Keratinocyte (primary cell): Measurements from ENCODE around the gene WDR93. TPM values are rescaled to one million over a fixed set of nuclear protein-coding genes. Genes with fewer than 3 reads are reported as not detected.

Experiments
- DNase-seq: peaks from one replicate; pipeline ENCODE4 v3.0.0-alpha.2; 2011; ENCODE audit warnings: low read depth, missing footprints, low spot score
- FAIRE-seq: peaks from 2 replicates; lab custom pipeline; 2011; peaks lifted over from hg19 to GRCh38; lab: Jason Lieb, UNC
- H2AFZ ChIP-seq: 2 replicates; pipeline ENCODE4 v1.6.0; 2012; ENCODE audit warnings: low read length, control low read depth, inconsistent platforms; ENCODE audit not compliant: control insufficient read depth
- H3K27ac ChIP-seq: 2 replicates; pipeline ENCODE4 v1.5.1; 2011; ENCODE audit warnings: low read length; ENCODE audit not compliant: control insufficient read depth, insufficient read depth
- H3K27me3 ChIP-seq: 3 replicates; pipeline ENCODE4 v1.6.0; 2011; ENCODE audit warnings: low read length; ENCODE audit not compliant: control insufficient read depth, insufficient read depth; ENCODE audit errors: extremely low read depth
- H3K36me3 ChIP-seq, 2 experiments: 2 replicates in 1 of 2; 3 replicates in 1 of 2; pipeline ENCODE4 v1.5.1; 2011; ENCODE audit warnings: low read length in 2 of 2, mild to moderate bottlenecking in 1 of 2; ENCODE audit not compliant: control insufficient read depth in 2 of 2, insufficient read depth in 2 of 2; ENCODE audit errors: extremely low read depth in 1 of 2
- H3K4me1 ChIP-seq: 3 replicates; pipeline ENCODE4 v1.5.1; 2011; ENCODE audit warnings: low read length; ENCODE audit not compliant: control insufficient read depth, insufficient read depth; ENCODE audit errors: extremely low read depth
- H3K4me2 ChIP-seq: 3 replicates; pipeline ENCODE4 v1.6.0; 2011; ENCODE audit warnings: low read depth, low read length; ENCODE audit not compliant: control insufficient read depth, insufficient read depth; ENCODE audit errors: extremely low read depth
- H3K4me3 ChIP-seq, 3 experiments: fragments of 200-600 bp in 1 of 3; sonication (generic) in 1 of 3; 2 replicates in 2 of 3; 3 replicates in 1 of 3; pipeline ENCODE4 v1.5.1; 2011 to 2016; ENCODE audit warnings: low read length in 3 of 3, mild to moderate bottlenecking in 3 of 3, control low read depth in 2 of 3, inconsistent platforms in 1 of 3, low read depth in 1 of 3, mixed read lengths in 1 of 3, mixed run types in 1 of 3, moderate library complexity in 1 of 3; ENCODE audit not compliant: control insufficient read depth in 2 of 3, insufficient read depth in 2 of 3; ENCODE audit errors: extremely low read depth in 1 of 3
- H3K79me2 ChIP-seq: 2 replicates; pipeline ENCODE4 v1.6.0; 2012; ENCODE audit warnings: low read length; ENCODE audit not compliant: control insufficient read depth, insufficient read depth
- H3K9ac ChIP-seq: 3 replicates; pipeline ENCODE4 v1.6.0; 2011; ENCODE audit warnings: low read length; ENCODE audit not compliant: control insufficient read depth, insufficient read depth; ENCODE audit errors: extremely low read depth
- H3K9me1 ChIP-seq: 3 replicates; pipeline ENCODE4 v1.6.0; 2011; ENCODE audit warnings: low read length; ENCODE audit not compliant: control insufficient read depth, insufficient read depth; ENCODE audit errors: extremely low read depth
- H3K9me3 ChIP-seq: 2 replicates; pipeline ENCODE4 v1.5.1; 2012; ENCODE audit warnings: low read depth, low read length; ENCODE audit not compliant: control insufficient read depth
- H4K20me1 ChIP-seq: 3 replicates; pipeline ENCODE4 v1.6.0; 2011; ENCODE audit warnings: low read length; ENCODE audit not compliant: control insufficient read depth, insufficient read depth; ENCODE audit errors: extremely low read depth
- EZH2 ChIP-seq: IDR thresholded peaks from one replicate; pipeline ENCODE4 v1.6.1; 2012; ENCODE audit warnings: inconsistent platforms, mild to moderate bottlenecking, low read length, moderate library complexity
- dilution Hi-C: fragments of 300-500 bp; cut with MboI; formaldehyde crosslinking; loops from one replicate; pipeline ENCODE4 v1.7.0; 2020; ENCODE audit warnings: low sequenced_read_pairs; ENCODE audit not compliant: extremely low pct_ligation_motif_present
- polyA plus RNA-seq, 5 experiments: library from polyadenylated mRNA; depleted of rRNA in 3 of 5; stranded (reverse) in 3 of 5; stranded (forward) in 1 of 5; unstranded in 1 of 5; fragments of >200 nt; gene quantifications; 1 replicate in 1 of 5; 2 replicates in 3 of 5; 3 replicates in 1 of 5; pipeline versions ENCODE4 v1.2.1 to v1.2.3, GENCODE V29; 2011 to 2012; ENCODE audit warnings: missing spikeins in 2 of 5, low read depth in 1 of 5, low replicate concordance in 1 of 5
- TF ChIP-seq, protein P1 (sequence below), 3 experiments: IDR thresholded peaks in 1 of 3; conservative IDR thresholded peaks in 1 of 3; optimal IDR thresholded peaks in 1 of 3; 2 replicates in 2 of 3; 3 replicates in 1 of 3; pipeline versions ENCODE3 to v1.5.1; 2011; ENCODE audit warnings: low read length in 3 of 3, mild to moderate bottlenecking in 3 of 3, moderate library complexity in 2 of 3, control low read depth in 1 of 3, inconsistent platforms in 1 of 3; ENCODE audit not compliant: insufficient read depth in 2 of 3; ENCODE audit errors: extremely low read depth in 1 of 3

Gene WDR93
- polyA plus RNA-seq, 1 donor (not counting 4 experiments of a cell fraction or from before 2014, with no cell fraction given): 0.05 TPM

DNA sequence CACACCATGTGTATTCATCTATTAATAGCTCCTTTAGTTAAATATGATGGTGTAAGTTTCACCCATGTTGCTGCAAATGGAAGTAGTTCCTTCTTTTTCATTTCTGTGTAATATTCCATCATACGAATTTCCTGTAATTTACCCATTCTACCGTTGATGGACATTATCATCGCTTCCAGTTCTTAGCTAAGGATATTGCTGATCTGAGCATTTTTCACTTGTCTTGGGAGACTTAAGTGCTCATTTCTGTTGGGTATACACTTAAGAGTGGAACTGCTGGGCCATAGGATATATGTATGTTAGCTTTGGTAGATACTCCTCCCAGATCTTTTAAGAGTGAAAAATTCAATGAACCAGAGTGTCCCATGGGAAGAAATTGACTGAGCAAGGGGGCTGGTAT is 22.4 kb upstream of the WDR93 start:
- no peak overlapping the region for H3K9ac ChIP-seq
- no peaks in the 10 kb centered on the region for H3K36me3 ChIP-seq
- no peaks in the 10 kb centered on the region for H3K79me2 ChIP-seq
- H4K20me1 ChIP-seq: no peaks in the 10 kb centered on the region
- DNase-seq (no peak), FAIRE-seq (no peak)
- H2AFZ ChIP-seq: no peak overlapping the region
- dilution Hi-C loops: no loop called here
- no peak overlapping the region for H3K4me3 ChIP-seq
- H3K27ac ChIP-seq: no peak overlapping the region
- no peaks in the 10 kb centered on the region for H3K9me3 ChIP-seq
- no peak overlapping the region for H3K4me2 ChIP-seq
- H3K27me3 ChIP-seq: no peaks in the 10 kb centered on the region
- no peaks in the 10 kb centered on the region for H3K9me1 ChIP-seq
- peaks cover 2% of the 10 kb centered on the region for H3K4me1 ChIP-seq
- TF ChIP-seq, protein P1, sequence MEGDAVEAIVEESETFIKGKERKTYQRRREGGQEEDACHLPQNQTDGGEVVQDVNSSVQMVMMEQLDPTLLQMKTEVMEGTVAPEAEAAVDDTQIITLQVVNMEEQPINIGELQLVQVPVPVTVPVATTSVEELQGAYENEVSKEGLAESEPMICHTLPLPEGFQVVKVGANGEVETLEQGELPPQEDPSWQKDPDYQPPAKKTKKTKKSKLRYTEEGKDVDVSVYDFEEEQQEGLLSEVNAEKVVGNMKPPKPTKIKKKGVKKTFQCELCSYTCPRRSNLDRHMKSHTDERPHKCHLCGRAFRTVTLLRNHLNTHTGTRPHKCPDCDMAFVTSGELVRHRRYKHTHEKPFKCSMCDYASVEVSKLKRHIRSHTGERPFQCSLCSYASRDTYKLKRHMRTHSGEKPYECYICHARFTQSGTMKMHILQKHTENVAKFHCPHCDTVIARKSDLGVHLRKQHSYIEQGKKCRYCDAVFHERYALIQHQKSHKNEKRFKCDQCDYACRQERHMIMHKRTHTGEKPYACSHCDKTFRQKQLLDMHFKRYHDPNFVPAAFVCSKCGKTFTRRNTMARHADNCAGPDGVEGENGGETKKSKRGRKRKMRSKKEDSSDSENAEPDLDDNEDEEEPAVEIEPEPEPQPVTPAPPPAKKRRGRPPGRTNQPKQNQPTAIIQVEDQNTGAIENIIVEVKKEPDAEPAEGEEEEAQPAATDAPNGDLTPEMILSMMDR (optimal IDR thresholded peaks at IDR 0.05 in 1 of 3, IDR thresholded peaks at IDR 0.05 in 1 of 3, conservative IDR thresholded peaks at IDR 0.05 in 1 of 3; ENCODE audit: extremely low read depth in 1 of 3, insufficient read depth in 2 of 3, low read length in 3 of 3): no peak
- no peak for TF ChIP-seq EZH2

DNA sequence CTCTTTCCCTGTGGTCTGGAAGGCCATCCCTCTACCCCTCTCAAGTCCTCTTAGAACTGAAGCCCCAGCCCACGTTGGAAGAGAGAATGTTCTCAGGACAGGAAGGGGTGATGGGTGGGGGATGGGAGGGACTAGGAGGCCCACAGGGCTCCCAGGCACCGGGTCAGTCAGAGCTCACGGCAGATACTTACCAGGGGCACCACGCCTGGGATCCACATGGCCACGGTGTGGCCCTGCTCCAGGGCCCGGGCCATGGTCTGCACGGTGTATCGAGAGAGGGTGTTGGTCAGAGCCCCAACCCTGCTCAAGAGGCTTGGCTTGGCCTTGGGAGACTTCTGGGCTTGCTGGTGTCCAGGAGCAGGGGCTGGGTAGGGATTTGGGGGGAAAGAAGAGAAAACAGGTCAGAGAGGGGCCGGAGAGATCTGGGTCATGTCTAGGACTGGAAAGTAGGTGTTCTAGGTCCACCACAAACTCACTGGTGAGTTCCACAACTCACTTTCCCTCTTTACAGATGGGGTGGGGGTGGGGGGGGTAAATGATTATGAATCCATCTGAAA is 21.2 kb upstream of the WDR93 start:
- Histone ChIP-seq H3K4me2 (no peak overlapping the region), H3K4me1 (no peaks in the 10 kb centered on the region), H3K9ac (no peak overlapping the region), H3K4me3 (no peak overlapping the region), H4K20me1 (no peaks in the 10 kb centered on the region), H2AFZ (no peak overlapping the region), H3K36me3 (no peaks in the 10 kb centered on the region), H3K9me1 (no peaks in the 10 kb centered on the region), H3K27me3 (no peaks in the 10 kb centered on the region), H3K27ac (no peak overlapping the region), H3K79me2 (no peaks in the 10 kb centered on the region), H3K9me3 (no peaks in the 10 kb centered on the region)
- dilution Hi-C loops: no loop called here
- TF ChIP-seq, protein P1 (optimal IDR thresholded peaks at IDR 0.05 in 1 of 3, IDR thresholded peaks at IDR 0.05 in 1 of 3, conservative IDR thresholded peaks at IDR 0.05 in 1 of 3; ENCODE audit: extremely low read depth in 1 of 3, insufficient read depth in 2 of 3, low read length in 3 of 3): no peak
- no peak for TF ChIP-seq EZH2
- DNase-seq (no peak), FAIRE-seq (no peak)
